NAMALWA (cell line): ENCODE data around the gene GTF2F1.
"Not testable (repeated sequence)": the region's sequence is repeated elsewhere in the genome, so short reads cannot be mapped to it uniquely, and the experiment has no call there.

Source experiments
- DNase-seq: peaks from one replicate; pipeline ENCODE4 v3.0.0-alpha.2; 2015; ENCODE audit warnings: low spot score

The GTF2F1 gene

DNA sequence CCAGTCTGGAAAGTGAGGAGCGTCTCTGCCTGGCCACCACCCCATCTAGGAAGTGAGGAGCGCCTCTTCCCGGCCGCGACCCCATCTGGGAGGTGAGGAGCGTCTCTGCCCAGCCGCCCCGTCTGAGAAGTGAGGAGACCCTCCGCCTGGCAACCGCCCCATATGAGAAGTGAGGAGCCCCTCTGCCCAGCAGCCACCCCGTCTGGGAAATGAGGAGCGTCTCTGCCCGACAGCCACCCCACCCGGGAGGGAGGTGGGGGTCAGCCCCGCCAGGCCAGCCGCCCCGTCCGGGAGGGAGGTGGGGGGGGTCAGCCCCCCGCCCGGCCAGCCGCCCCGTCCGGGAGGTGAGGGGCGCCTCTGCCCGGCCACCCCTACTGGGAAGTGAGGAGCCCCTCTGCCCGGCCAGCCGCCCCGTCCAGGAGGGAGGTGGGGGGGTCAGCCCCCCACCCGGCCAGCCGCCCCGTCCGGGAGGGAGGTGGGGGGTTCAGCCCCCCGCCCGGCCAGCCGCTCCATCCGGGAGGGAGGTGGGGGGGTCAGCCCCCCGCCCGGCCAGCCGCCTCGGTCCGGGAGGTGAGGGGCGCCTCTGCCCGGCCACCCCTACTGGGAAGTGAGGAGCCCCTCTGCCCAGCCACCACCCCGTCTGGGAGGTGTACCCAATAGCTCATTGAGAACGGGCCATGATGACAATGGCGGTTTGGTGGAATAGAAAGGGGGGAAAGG is 37.5 kb downstream of the GTF2F1 start:
- not testable (repeated sequence) for DNase-seq

GRCh38 chr19:6354098-6354674 is 38.8 kb downstream of the GTF2F1 start:
- DNase-seq = peak; percentile 60

GRCh38 chr19:6352381-6353165 is 40.4 kb downstream of the GTF2F1 start:
- no peak for DNase-seq

- no peak for DNase-seq
Measured at GRCh38 chr19:6350688-6351087, 42.3 kb downstream of the GTF2F1 start.

GRCh38 chr19:6349271-6349670 is 43.7 kb downstream of the GTF2F1 start:
- not testable (repeated sequence) for DNase-seq

DNA sequence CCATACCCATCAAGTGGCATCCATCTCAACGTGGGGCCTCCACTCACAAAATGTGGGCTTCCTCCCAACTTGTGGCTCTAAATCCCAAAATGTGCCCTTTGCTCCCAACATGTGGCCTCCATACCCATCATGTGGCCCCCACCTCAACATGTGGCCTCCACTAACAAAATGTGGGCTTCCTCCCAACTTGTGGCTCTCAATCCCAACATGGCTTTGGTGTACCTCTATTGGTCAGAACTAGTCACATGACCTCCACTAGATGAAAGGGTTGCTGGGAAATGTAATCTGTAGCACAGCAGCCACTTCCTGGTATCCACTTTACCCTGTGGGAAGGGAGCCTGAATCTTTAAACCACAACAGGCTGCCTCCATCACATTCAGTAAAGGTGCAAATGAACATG is 49.5 kb downstream of the GTF2F1 start:
- peak; percentile 53 for DNase-seq

- peak; percentile 31 for DNase-seq
Measured at GRCh38 chr19:6340493-6341201, 52.3 kb downstream of the GTF2F1 start.

DNA sequence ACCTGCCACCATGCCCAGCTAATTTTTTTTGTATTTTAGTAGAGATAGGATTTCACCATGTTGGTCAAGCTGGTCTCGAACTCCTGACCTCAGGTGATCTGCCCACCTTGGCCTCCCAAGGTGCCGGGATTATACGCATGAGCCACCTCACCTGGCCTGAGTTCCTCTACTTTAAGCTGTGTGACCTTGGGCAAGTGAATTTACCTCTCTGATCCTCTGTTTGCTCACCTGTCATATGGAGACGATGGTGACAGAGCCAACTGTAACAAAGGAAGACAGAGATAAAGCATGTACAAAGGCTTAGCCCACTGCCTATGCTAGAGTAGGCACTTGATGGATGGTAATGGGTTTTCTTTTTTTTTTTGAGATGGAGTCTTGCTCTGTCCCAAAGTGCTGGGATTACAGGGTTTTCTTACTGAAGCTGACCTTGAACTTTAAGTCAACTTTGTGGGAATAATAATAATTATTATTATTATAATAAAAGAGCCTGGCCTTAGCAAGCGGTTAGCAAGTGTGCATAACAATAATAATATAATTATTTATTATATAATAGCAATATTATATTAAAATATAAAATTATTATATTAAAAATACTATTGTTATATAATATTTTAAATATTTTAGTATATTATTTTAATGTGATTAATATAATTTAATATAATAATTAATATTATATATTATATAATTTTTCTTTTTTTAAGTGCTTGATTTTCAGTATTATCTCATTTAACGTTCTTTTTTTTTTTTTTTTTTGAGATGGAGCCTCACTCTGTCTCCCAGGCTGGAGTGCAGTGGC is 58.3 kb downstream of the GTF2F1 start:
- no peak for DNase-seq

DNA sequence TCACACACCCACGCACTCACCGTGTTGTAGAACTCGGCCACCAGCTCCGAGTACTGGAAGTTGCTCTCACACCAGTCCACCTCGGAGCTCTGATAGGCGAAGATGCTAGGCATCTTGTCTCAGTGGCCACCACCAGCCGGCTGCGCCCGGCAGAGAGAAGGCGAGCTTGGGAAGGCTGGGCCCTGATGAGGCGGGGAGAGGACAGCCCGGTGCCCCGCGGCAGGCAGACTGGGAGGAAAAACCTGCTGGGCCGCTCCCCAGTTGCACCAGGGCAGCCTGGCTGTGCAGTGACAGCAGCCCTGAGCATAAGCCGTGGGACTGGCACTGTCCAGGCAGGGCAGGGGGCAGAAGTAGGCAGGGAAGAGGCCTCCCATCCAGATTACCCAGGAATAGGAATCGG is 59.5 kb downstream of the GTF2F1 start, which contains the start of gene ACER1:
Gene ACER1, minus strand, starts transcription at position 174 of the 400 bp plus-strand sequence. Its CDS starts 61 bp downstream, at position 113.
- no peak for DNase-seq
